ENCODE measurements around the gene CHST11. TPM values are rescaled to one million over a fixed set of nuclear protein-coding genes. Genes with fewer than 3 reads are reported as not detected.
A peak's percentile ranks its signal among the peaks of the same experiment; 100 is the strongest.

The CHST11 gene
- total and polyA plus RNA-seq, 9 of the 15 experiments (the other 6 are each of a cell fraction or from before 2014, with no cell fraction given), result 2.3 to 38.7 (median 15.0) TPM

DNA sequence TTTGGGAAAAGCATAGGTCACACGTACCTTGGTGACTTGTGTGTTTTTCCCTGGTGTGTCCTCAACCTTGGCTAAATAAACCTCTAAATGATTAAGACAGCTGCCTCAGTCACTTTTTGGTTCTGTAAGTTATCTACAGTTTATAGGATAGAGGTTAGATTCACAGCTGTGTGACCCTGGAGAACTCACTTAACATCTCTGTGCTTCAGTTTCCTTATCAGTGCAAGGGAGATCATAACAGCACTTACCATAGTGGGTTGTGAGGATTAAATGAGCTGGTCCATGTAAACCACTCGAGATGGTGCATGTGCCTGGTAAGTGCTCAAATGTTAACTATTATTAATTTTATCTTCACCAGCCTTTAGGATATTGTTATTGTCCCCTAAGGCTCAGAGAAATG, 35.4 kb upstream of the CHST11 start:
- no peaks in the 10 kb centered on the region for H3K36me3 ChIP-seq (ENCODE audit: control insufficient read depth, insufficient read depth, low read length)
- CTCF ChIA-PET (ENCODE audit: low intra/inter-chr PET ratio), result no interaction called here
- H2AFZ ChIP-seq (ENCODE audit: low read depth, low read length), result no peak overlapping the region
- in situ Hi-C loops (cut with MboI), result no loop called here
- H3K9me1 ChIP-seq (ENCODE audit: control insufficient read depth, insufficient read depth, low read length), result no peaks in the 10 kb centered on the region
- no peaks in the 10 kb centered on the region for H4K20me1 ChIP-seq (replicated peaks; ENCODE audit: control insufficient read depth, insufficient read depth, low read length)
- peak; percentile 6 for FAIRE-seq
- 0 out of 5 replicates have a peak, but pooled peaks cover 0 to 4% of the 10 kb centered on the region in 2 experiments for H3K4me1 ChIP-seq (replicated peaks in 1 of 2; ENCODE audit: control insufficient read depth in 2 of 2, insufficient read depth in 2 of 2, low read length in 2 of 2)
- peaks cover 0 to 3% of the 10 kb centered on the region in 2 experiments; a peak in 2 of 5 replicates for H3K27me3 ChIP-seq (ENCODE audit: control insufficient read depth in 2 of 2, insufficient read depth in 2 of 2, low read length in 2 of 2)
- ATAC-seq, result no peak
- 22% methylated on average over 2 of the region's 2 CpGs for WGBS (ENCODE audit: insufficient coverage, low coverage, missing lambda C conversion rate)
- H3K9ac ChIP-seq (ENCODE audit: insufficient read depth in 1 of 2, low read depth in 2 of 2, low read length in 2 of 2), result no peak overlapping the region
- no peak overlapping the region for H3K4me2 ChIP-seq (ENCODE audit: insufficient read depth, low read length)
- POLR2A ChIA-PET, result no interaction called here
- intact Hi-C loops (cut with micrococcal nuclease), result no loop called here
- H3K79me2 ChIP-seq (ENCODE audit: control insufficient read depth, insufficient read depth, low read length), result no peaks in the 10 kb centered on the region
- no peak overlapping the region for H3K4me3 ChIP-seq
- BruUV-seq (replicated peaks), result no TSS peak
- H3K9me3 ChIP-seq (replicated peaks; ENCODE audit: control insufficient read depth, insufficient read depth, low read depth, low read length), result no peaks in the 10 kb centered on the region
- DNase-seq (ENCODE audit: extremely low read depth in 1 of 4, low spot score in 3 of 4), result no peak
- H3K27ac ChIP-seq (ENCODE audit: extremely low read depth, low read depth, low read length), result no peak overlapping the region
- TF ChIP-seq RBM25 (IDR thresholded peaks at IDR 0.05; ENCODE audit: low read depth, low read length, severe bottlenecking) (peak; percentile 86), HNRNPK (IDR thresholded peaks at IDR 0.05; ENCODE audit: low read depth, low read length, poor library complexity, severe bottlenecking) (no peak), BACH1 (tag; IDR thresholded peaks at IDR 0.05) (no peak), ADNP (tag; IDR thresholded peaks at IDR 0.05) (peak; percentile 47; the same call in 1 of the 2 replicates), ZNF609 (CRISPR knock-in tag; IDR thresholded peaks at IDR 0.05; ENCODE audit: borderline replicate concordance) (no peak), KDM1A (IDR thresholded peaks at IDR 0.05) (0 out of 4 replicates have a peak, but pooled peaks of 1 of the 2 experiments have one; percentile 7), NCOR1 (IDR thresholded peaks at IDR 0.05) (no peak), SREBF2 (CRISPR knock-in tag; IDR thresholded peaks at IDR 0.05) (no peak), ZNF212 (CRISPR knock-in tag; IDR thresholded peaks at IDR 0.05) (no peak), EP400 (IDR thresholded peaks at IDR 0.05) (no peak), BCL6 (CRISPR knock-in tag; IDR thresholded peaks at IDR 0.05) (no peak), NRF1 (conservative IDR thresholded peaks at IDR 0.05 in 1 of 2, IDR thresholded peaks at IDR 0.05 in 1 of 2) (no peak), THRAP3 (IDR thresholded peaks at IDR 0.05; ENCODE audit: borderline replicate concordance) (no peak), USF1 (CRISPR knock-in tag; IDR thresholded peaks at IDR 0.05) (no peak), SETDB1 (IDR thresholded peaks at IDR 0.05; ENCODE audit: low read length) (no peak), CBX2 (IDR thresholded peaks at IDR 0.05; ENCODE audit: insufficient read depth, low read length, poor library complexity, severe bottlenecking) (no peak), NBN (IDR thresholded peaks at IDR 0.05; ENCODE audit: low read depth) (no peak), RB1 (IDR thresholded peaks at IDR 0.05; ENCODE audit: low read depth) (no peak)
- TF ChIP-seq, protein P1, sequence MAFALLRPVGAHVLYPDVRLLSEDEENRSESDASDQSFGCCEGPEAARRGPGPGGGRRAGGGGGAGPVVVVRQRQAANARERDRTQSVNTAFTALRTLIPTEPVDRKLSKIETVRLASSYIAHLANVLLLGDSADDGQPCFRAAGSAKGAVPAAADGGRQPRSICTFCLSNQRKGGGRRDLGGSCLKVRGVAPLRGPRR (CRISPR knock-in tag; IDR thresholded peaks at IDR 0.05), result no peak
